ENCODE measurements around the gene ATP6V0A4.
"Not testable (repeated sequence)": the region's sequence is repeated elsewhere in the genome, so short reads cannot be mapped to it uniquely, and the experiment has no call there.

ATP6V0A4 gene

GRCh38 chr7:138797715-138798320 is at the start of gene ATP6V0A4, which contains the start of gene TMEM213:
Gene ATP6V0A4, minus strand, starts transcription at chr7:138798196. Its CDS starts 26,949 bp downstream, at chr7:138771247.
Gene TMEM213, plus strand, starts transcription at chr7:138797994. Its CDS starts 111 bp downstream, at chr7:138798105.
- DNase-seq (ENCODE audit: low spot score), result peak; percentile 67

DNA sequence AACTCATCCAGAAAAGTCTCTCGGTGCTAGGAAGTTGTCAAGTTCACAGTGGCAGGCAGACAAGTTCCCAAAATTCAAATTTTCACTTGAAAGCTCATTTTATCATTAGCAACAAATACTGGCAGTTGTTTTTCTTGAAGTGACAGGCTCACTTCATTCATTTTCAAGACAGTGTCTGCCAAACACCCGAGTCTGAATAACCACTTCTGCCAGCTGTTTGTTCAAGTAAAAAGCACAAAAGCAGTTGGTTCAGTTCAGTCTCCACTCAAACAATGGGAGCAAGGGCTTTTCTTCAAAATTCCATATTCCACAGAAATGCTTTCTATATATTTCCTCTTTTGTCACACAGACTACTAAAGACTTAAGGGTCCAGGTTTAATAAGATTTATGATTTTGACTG is 47.7 kb upstream of the ATP6V0A4 start:
- DNase-seq (ENCODE audit: low spot score), result no peak

DNA sequence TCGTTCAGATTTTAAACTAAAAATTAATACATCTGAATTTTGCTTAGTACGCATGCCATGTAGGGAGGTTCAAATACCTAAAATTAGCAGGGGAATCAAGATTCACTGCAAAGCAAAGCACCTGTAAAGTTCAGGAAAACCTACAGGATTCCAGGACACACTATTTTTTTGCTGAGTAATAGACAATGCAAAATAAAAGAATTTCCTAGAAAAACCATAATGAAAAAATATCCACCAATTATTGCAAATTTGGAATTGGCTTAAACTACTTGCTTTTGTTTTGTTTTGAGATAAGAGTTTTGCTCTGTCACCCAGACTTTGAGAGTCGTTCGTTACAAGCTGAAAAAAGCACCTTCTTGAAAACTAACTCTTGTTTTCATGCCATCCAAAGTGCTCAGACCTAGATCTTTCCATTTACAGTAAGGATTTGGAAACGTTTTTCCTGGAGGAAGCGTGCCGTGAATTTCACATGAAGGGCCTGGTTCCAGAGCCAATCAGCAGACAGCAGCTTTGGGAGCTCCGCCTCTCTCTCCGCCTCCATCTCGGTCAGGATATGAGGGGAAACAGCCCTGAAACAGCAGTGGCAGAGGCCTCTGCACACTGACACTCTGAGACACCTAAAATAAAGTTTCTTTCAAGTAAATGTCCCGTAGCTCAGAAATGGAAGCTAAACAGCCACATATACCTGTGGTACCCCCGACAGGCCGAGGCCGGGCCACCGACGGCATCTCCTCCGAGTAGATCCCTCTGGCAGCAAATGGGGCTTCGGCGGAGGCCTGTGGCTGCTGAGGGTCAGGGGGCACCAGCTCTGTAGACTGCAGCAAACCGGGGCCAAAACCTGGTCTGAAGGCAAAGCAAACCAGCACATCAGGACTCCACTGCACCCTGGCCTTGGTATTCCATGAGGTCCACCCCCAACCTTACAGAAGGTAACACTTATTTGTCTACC is 45.9 kb upstream of the ATP6V0A4 start:
- DNase-seq (ENCODE audit: low spot score), result peak; percentile 53

GRCh38 chr7:138842111-138842510 is 44.1 kb upstream of the ATP6V0A4 start:
- no peak for DNase-seq (ENCODE audit: low spot score)

GRCh38 chr7:138838166-138838565 is 40.2 kb upstream of the ATP6V0A4 start:
- DNase-seq (ENCODE audit: low spot score), result no peak

DNA sequence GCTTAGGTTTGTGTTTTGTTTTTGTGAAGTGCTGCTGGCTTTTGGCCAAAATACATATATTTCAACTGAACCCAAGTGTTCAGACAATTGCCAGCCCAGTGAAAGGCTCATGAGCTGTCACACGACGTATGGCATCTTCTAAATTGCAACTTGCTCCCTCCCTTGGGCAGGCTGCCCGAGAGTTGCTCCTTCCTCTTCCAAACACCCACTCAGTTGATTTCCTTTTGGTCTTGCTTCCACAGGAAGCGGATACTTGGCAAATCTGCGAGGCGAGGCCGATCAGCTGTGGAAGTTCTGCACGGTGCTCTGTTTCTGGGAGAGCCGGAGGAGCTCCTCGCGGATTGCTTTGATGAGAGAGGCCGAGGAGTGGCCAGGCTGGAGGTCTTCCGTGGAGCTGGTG is 39.6 kb upstream of the ATP6V0A4 start:
- DNase-seq (ENCODE audit: low spot score), result no peak

DNA sequence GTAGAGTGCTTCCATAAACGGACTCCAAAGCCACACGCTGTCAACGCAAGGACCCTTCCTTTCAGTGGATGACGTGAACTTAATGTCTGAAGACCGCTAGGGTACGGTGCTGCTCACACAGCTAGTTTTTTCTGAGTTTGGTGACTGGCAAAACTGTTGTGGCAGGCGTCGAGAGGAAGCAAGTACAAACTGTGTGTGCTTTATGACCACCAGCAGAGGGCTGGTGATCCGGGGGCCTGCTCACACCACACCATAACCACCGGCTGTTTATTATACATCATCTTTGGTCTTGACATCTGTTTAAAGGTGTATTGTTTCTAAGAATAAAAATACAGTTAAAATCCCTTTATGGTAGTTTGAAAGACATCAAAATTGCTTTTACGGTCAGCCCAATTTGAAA is 37.1 kb upstream of the ATP6V0A4 start:
- DNase-seq (ENCODE audit: low spot score), result no peak

GRCh38 chr7:138834583-138834982 is 36.6 kb upstream of the ATP6V0A4 start:
- no peak for DNase-seq (ENCODE audit: low spot score)

DNA sequence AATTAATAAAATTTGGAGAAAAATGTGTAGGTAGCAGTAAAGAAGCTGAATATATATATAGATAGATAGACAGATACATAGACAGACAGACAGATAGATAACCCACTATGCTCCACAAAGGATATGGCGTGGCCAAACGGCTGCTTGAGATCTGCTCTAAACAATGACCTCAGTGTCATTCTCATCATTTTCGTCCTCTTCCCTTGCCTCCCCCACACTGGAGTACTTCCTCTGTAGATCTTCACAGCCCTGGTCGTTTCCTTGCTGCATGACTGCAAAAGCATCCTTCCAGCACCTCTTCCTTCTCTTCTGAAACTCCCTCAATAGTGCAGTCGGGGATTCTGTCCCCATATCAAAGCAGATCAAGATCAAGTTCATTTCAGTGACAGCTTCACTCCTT is 35.6 kb upstream of the ATP6V0A4 start:
- no peak for DNase-seq (ENCODE audit: low spot score)

DNA sequence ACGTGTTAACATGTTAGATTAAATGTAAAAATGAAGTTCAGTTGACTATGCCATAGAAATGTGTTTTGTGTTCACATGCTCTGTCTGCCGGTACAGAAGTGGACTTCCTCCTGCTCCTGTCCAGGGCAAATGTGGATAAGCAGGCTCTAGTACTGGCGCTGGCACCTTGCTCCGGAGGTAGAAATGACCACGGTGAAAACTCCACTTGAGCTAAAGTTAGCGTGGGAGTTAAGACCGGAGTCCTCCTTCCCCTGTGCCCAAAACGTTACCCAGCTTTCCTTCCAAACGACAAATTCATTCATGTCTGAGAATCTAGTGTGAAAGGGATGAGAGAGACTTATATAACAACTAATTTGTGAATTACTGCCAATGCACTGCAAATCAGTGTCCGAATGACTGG is 35.0 kb upstream of the ATP6V0A4 start:
- no peak for DNase-seq (ENCODE audit: low spot score)

DNA sequence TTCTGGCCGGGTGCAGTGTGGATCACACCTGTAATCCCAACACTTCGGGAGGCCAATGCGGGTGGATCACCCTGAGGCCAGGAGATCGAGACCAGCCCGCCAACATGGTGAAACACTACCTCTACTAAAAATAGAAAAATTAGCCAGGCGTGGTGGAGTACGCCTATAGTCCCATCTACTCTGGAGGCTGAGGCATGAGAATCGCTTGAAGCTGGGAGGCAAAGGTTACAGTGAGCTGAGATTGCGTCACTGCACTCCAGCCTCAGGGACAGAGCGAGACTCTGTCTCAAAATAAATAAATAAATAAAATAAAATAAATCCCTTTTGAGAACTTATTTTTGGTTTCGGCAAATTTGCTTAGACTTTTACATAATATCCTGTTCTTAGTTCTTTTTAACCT is 31.3 kb upstream of the ATP6V0A4 start:
- DNase-seq (ENCODE audit: low spot score), result no peak

GRCh38 chr7:138828302-138828701 is 30.3 kb upstream of the ATP6V0A4 start:
- no peak for DNase-seq (ENCODE audit: low spot score)

DNA sequence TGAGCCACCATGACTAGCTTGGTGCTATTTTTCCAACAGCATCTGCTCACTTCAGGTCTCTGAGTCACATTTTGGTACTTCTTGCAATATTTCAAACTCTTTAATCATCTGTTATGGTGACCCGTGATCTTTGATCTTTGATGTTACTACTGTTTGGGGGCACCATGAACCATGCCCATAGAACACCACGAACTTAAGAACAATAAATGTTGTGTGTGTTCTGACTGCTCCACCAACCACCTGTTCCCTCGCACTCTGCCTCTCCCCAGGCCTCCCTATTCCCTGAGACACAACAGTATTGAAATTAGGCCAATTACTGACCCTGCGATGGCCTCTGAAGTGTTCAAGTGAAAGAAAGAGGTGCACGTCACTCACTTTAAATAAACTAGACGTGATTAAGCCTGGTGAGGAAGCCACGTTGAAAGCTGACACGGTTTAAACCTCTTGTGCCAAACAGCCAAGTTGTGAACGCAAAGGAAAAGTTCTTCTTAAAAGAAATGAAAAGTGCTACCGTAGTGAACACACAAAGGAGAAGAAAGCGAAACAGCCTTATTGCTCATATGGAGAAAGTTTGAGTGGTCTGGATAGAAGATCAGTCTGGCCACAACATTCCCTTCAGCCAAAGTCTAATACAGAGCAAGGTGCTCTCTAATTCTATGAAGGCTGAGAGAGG is 27.2 kb upstream of the ATP6V0A4 start:
- DNase-seq (ENCODE audit: low spot score), result no peak

- no peak for DNase-seq (ENCODE audit: low spot score)
Observed at GRCh38 chr7:138822867-138823535, 25.0 kb upstream of the ATP6V0A4 start.

DNA sequence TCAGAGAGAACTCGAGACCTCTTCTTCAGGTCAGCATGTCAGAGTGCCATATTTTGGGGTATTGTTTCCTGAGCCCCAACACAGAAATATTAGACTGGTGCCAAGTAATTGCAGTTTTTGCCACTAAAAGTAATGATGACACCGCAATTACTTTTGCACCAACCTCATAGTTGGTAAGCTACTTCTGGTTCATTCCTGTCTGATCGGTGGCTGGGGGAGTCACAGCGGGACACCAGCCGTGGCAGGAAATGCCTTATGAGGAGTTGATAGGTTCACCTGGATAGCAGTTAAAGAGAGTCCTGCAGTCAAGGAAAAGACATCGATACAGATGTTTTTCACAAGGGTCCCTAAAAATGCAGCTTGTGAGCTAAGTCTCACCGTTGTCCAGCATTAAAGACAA is 23.9 kb upstream of the ATP6V0A4 start:
- no peak for DNase-seq (ENCODE audit: low spot score)

DNA sequence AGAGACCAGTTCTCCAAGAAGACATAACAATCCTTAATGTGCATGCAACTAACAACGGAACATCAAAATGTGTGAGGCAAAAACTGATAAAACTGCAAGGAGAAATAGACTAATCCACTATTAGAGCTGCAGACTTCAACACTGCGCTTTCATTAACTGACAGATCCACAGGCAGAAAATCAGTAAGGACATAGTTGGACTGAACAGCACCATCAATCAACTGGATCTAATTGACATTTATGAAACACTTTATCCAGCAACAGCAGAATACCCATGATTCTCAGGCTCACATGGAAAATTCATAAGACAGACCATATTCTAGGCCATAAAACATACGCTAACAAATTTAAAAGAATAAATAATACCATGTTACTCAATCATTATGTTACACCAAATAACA is 21.6 kb upstream of the ATP6V0A4 start:
- no peak for DNase-seq (ENCODE audit: low spot score)

DNA sequence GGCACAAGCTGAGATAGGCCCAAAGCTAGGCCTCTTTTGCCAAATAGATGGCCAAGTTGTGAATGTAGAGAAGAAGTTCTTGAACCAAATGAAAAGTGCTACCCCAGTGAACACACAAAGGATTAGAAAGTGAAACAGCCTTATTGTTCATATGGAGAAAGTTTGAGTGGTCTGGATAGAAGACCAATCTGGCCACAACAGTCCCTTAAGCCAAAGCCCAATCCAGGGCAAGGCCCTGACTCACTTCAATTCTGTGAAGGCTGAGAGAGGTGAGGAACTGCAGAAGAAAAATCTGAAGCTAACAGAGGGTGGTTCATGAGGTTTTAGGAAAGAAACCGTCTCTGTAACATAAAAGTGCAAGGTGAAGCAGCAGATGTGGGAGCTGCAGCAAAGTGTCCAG is 18.7 kb upstream of the ATP6V0A4 start:
- DNase-seq (ENCODE audit: low spot score), result no peak

GRCh38 chr7:138814816-138815332 is 16.9 kb upstream of the ATP6V0A4 start:
- DNase-seq (ENCODE audit: low spot score), result no peak

- no peak for DNase-seq (ENCODE audit: low spot score)
Observed at GRCh38 chr7:138813945-138814344, 15.9 kb upstream of the ATP6V0A4 start.

GRCh38 chr7:138811327-138811726 is 13.3 kb upstream of the ATP6V0A4 start:
- not testable (repeated sequence) for DNase-seq (ENCODE audit: low spot score)

- DNase-seq (ENCODE audit: low spot score), result no peak
Observed at GRCh38 chr7:138809346-138809745, 11.3 kb upstream of the ATP6V0A4 start.

GRCh38 chr7:138804618-138805017 is 6.6 kb upstream of the ATP6V0A4 start:
- DNase-seq (ENCODE audit: low spot score), result no peak

All from iPS-NIHi11 (cell line).